KOPT-K1 (cell line): Measurements from ENCODE around the gene VGLL4.

Experiments
- H3K27ac ChIP-seq: fragments of 200-600 bp; sonication (generic); 2 replicates; pipeline ENCODE4 v1.5.1; 2016; ENCODE audit warnings: antibody characterized with exemption, mild to moderate bottlenecking, low read depth, low read length; ENCODE audit not compliant: poor library complexity, severe bottlenecking
- H3K36me3 ChIP-seq: fragments of 200-600 bp; sonication (generic); 2 replicates; pipeline ENCODE4 v1.5.1; 2017; ENCODE audit warnings: antibody characterized with exemption, mild to moderate bottlenecking, low read length, moderate library complexity; ENCODE audit not compliant: insufficient read depth
- H3K9me3 ChIP-seq: fragments of 200-600 bp; sonication (generic); 2 replicates; pipeline ENCODE4 v1.5.1; 2017; ENCODE audit warnings: antibody characterized with exemption, low read length, mild to moderate bottlenecking; ENCODE audit not compliant: insufficient read depth, poor library complexity, severe bottlenecking

VGLL4 gene

DNA sequence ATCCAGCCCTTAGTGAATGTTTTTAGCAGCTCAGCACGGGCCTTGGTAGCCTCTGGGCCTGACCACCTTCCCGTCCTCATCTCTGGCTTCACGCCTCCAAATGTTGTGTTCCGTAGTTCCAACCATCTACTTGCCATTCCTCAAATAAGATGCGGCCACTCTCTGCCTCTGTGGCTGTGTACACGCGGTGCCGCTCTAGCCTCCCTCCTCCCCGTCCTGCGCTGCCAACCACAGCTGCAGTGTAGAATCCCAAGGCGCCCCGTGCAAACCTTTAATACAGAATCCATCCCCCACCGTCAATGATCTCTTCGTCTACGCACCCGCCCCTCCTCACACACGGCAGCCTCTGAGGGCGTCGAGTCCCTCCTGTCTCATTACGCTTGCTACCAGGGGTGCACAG is 77.2 kb downstream of the VGLL4 start:
- Histone ChIP-seq H3K36me3 (peaks cover 87% of the 10 kb centered on the region), H3K9me3 (no peaks in the 10 kb centered on the region), H3K27ac (no peak overlapping the region)

DNA sequence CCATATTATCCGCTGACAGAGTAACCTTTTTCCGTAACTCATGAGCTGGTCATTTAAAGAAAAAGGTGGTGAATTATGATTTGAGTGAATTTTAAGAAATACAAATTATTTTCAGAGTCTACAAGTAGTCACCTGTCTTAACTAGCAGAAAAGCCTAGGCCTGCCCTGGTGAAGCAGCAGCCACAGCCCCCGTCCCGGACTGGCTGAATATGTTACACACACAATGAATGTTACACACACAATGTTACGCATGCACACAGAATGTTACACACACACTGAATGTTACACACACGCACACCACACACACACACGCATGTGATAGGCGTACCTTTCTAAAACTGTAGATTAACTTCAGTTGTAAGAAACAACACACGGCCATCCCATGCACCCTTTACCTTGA is 77.8 kb downstream of the VGLL4 start:
- Histone ChIP-seq H3K36me3 (peaks cover 91% of the 10 kb centered on the region), H3K9me3 (no peaks in the 10 kb centered on the region), H3K27ac (no peak overlapping the region)

DNA sequence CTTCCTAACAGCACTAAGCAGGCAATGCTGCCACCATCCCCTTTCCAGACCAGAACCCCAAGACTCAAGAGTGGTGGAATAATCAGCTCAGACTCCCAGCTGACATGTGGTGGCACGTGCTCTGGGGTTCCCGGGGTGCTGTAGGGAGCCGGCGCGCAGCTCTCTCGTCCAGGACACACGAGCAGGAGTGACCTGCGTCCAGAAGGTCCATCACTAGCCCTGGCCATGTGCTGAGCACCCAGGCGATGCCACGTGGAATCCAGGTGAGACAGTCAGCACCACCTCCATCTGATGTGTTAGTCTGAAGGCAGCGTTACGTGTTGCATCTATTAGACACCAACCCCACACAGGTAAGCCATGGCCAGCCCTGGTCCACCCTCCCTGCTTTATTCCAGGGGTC is 78.2 kb downstream of the VGLL4 start:
- H3K27ac ChIP-seq, result no peak overlapping the region
- no peaks in the 10 kb centered on the region for H3K9me3 ChIP-seq
- peaks cover 91% of the 10 kb centered on the region for H3K36me3 ChIP-seq

- Histone ChIP-seq H3K36me3 (peaks cover 91% of the 10 kb centered on the region), H3K9me3 (no peaks in the 10 kb centered on the region), H3K27ac (no peak overlapping the region)
Measured at GRCh38 chr3:11565072-11565471, 78.6 kb downstream of the VGLL4 start.

- Histone ChIP-seq H3K9me3 (no peaks in the 10 kb centered on the region), H3K27ac (no peak overlapping the region), H3K36me3 (peaks cover 94% of the 10 kb centered on the region)
Measured at GRCh38 chr3:11564577-11565001, 79.1 kb downstream of the VGLL4 start.

- no peaks in the 10 kb centered on the region for H3K9me3 ChIP-seq
- no peak overlapping the region for H3K27ac ChIP-seq
- peaks cover 96% of the 10 kb centered on the region for H3K36me3 ChIP-seq
Measured at GRCh38 chr3:11563865-11564185, 79.9 kb downstream of the VGLL4 start.

GRCh38 chr3:11563159-11563864 is 80.4 kb downstream of the VGLL4 start:
- H3K27ac ChIP-seq, result no peak overlapping the region
- H3K9me3 ChIP-seq, result no peaks in the 10 kb centered on the region
- peaks cover 98% of the 10 kb centered on the region for H3K36me3 ChIP-seq

GRCh38 chr3:11562277-11562881 is 81.3 kb downstream of the VGLL4 start:
- no peak overlapping the region for H3K27ac ChIP-seq
- no peaks in the 10 kb centered on the region for H3K9me3 ChIP-seq
- peaks cover 98% of the 10 kb centered on the region for H3K36me3 ChIP-seq

- Histone ChIP-seq H3K9me3 (no peaks in the 10 kb centered on the region), H3K27ac (no peak overlapping the region), H3K36me3 (peaks cover 98% of the 10 kb centered on the region)
Measured at GRCh38 chr3:11560746-11561145, 83.0 kb downstream of the VGLL4 start.

DNA sequence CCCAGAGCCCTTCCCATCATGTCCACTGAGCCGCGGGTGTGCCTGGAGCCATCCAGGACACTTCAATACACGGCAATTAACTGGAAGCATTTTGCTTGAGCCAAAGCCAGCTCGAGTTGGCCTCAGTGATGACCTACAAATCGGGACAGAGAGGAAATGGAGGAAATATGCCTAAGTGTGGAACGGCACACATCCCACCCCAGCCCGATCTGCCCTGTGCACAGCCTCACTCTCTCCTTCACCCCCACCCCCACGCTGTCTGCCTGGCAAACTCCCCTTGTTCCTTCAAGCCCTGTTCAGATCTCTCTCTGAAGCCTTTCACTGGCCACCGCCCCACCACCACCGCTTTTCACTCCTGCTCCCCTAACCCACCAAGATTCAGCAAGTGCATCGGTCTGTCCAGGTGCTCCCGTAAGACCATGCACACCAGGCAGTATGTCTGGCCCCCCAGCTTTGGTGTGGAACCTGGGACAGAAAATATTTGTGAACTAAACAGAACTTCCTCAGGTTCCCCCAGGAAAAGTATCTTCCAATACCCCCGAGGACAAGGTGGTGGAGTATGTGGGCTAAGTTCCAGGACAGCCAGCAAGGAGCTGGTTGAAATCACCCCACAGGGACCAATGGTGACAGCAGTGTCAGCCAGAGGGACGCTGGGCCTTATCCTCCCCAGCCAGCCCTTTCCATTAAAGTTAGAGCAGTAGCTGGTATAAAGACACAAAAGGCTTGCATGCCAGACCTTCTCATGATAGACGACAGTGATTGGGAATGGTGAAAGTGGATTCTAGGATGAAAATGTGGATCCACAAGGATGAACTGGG is 83.7 kb downstream of the VGLL4 start:
- Histone ChIP-seq H3K36me3 (peaks cover 98% of the 10 kb centered on the region), H3K27ac (no peak overlapping the region)

GRCh38 chr3:11558918-11559815 is 84.5 kb downstream of the VGLL4 start:
- no peak overlapping the region for H3K27ac ChIP-seq
- H3K36me3 ChIP-seq, result peaks cover 98% of the 10 kb centered on the region
- H3K9me3 ChIP-seq, result no peaks in the 10 kb centered on the region

More for the DNA sequence above, 83.7 kb downstream of the VGLL4 start:
- H3K9me3 ChIP-seq, result no peaks in the 10 kb centered on the region

DNA sequence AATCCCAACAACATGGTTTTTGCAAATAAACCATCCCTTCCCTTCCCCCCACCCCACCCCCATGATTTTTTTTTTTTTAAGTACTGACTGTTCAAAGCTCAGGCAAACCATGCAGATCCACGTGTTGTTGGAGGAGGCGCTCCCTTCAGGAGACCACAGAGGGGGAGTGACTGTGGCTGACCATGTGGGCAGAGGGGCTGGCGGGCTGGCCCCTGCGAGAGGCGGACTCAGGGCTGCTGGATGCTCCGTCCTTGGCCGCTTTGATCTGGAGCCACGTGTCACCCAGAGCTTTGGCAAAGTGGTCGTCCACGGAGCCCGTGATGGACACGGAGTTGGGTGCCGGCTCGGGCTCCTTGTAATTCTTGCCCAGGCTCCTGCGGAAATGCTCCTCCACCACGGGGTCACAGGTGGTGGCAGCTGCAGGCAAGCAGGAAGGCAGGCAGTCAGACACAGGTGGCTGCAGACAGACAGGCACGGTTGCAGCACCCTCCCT is 85.3 kb downstream of the VGLL4 start:
- H3K9me3 ChIP-seq, result no peaks in the 10 kb centered on the region
- peaks cover 98% of the 10 kb centered on the region for H3K36me3 ChIP-seq
- H3K27ac ChIP-seq, result no peak overlapping the region

DNA sequence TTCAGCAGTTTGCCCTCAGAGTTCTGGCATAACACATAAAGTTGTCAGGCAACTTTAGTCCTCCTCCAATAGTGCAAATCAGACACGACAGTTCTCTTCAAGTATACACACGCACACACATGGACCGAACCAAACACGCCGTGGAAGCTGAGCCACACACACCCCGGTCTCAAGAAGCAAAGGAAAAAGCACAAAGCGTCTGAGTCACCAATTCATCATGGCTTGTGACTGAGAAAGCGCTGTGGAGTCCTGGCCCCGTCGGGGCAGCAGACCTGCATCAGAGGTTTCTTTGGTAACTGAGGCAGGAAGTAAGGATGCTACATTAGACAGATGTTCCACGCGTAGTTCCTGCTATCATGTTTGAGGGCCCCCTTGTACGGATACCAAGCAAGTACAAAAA is 85.7 kb downstream of the VGLL4 start:
- Histone ChIP-seq H3K9me3 (no peaks in the 10 kb centered on the region), H3K36me3 (peaks cover 95% of the 10 kb centered on the region), H3K27ac (no peak overlapping the region)

- Histone ChIP-seq H3K27ac (no peak overlapping the region), H3K9me3 (no peaks in the 10 kb centered on the region), H3K36me3 (peaks cover 86% of the 10 kb centered on the region)
Measured at GRCh38 chr3:11556851-11557644, 86.7 kb downstream of the VGLL4 start.
